Mammary epithelial cell (primary cell): ENCODE data around the gene MAB21L2.

Source experiments
- EZH2 ChIP-seq: IDR thresholded peaks from 2 replicates; pipeline ENCODE4 v1.6.1; 2012; ENCODE audit warnings: low read length, inconsistent platforms, borderline replicate concordance
- TF ChIP-seq, protein P1 (sequence below), 2 donors: IDR thresholded peaks in 1 of 2; conservative IDR thresholded peaks in 1 of 2; 2 replicates each; pipeline ENCODE4 v1.5.1; 2011 to 2012; ENCODE audit warnings: inconsistent platforms in 2 of 2, low read length in 2 of 2, mild to moderate bottlenecking in 2 of 2, control low read depth in 1 of 2, low read depth in 1 of 2; ENCODE audit not compliant: insufficient read depth in 1 of 2; ENCODE audit errors: extremely low read depth in 1 of 2

GRCh38 chr4:150632639-150633038 lies 50.7 kb downstream of the MAB21L2 start:
- TF ChIP-seq, protein P1, sequence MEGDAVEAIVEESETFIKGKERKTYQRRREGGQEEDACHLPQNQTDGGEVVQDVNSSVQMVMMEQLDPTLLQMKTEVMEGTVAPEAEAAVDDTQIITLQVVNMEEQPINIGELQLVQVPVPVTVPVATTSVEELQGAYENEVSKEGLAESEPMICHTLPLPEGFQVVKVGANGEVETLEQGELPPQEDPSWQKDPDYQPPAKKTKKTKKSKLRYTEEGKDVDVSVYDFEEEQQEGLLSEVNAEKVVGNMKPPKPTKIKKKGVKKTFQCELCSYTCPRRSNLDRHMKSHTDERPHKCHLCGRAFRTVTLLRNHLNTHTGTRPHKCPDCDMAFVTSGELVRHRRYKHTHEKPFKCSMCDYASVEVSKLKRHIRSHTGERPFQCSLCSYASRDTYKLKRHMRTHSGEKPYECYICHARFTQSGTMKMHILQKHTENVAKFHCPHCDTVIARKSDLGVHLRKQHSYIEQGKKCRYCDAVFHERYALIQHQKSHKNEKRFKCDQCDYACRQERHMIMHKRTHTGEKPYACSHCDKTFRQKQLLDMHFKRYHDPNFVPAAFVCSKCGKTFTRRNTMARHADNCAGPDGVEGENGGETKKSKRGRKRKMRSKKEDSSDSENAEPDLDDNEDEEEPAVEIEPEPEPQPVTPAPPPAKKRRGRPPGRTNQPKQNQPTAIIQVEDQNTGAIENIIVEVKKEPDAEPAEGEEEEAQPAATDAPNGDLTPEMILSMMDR (conservative IDR thresholded peaks at IDR 0.05 in 1 of 2, IDR thresholded peaks at IDR 0.05 in 1 of 2; ENCODE audit: extremely low read depth in 1 of 2, insufficient read depth in 1 of 2, low read depth in 1 of 2, low read length in 2 of 2), result no peak
- TF ChIP-seq EZH2, result no peak
